Lower leg skin (tissue), 3 donors: ENCODE data around the gene RALGAPB.

Experiments used
- CTCF ChIP-seq, 3 donors: fragments of 450-650 bp; IDR thresholded peaks; one replicate each; pipeline ENCODE4 v1.5.1; 2016; ENCODE audit warnings: antibody characterized with exemption in 3 of 3, mild to moderate bottlenecking in 3 of 3, moderate library complexity in 2 of 3
- POLR2A ChIP-seq, 2 donors: fragments of 450-650 bp; IDR thresholded peaks; one replicate each; pipeline ENCODE4 v1.6.1; 2016 to 2017; ENCODE audit warnings: antibody characterized with exemption in 2 of 2, mild to moderate bottlenecking in 1 of 2, moderate library complexity in 1 of 2

DNA sequence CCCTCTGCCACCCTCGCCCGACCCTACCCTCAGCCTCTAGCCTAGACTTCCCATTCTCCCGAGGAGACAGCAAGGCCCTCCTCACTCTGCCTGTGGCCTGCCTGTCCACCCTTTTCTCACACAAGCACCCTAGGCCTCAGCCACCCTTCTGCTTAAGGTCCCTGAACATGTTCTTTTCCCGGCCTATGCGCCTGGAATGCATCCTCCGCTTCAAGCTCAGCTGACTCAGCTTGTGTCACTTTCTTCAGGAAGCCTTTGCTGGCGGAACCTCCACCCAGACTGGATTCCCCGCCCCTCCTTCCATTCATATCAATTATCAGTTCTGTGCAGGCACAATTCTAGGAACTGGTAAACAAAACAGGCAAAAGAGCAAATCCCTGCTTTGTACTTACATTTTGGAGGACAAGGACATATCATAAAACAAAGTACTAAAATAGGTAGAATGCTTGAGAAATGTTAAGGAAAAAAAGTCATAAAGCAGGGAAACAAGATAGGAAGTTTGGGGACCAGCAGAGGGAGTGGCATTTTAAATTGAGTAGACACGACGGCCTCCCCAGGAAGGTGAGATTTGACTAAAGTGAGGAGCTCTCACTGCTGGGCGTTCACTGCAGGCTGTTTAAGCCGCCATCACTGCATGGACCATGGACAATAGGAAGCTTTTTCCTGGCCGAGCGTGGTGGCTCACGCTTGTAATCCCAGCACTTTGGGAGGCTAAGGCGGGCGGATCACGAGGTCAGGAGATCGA, 19.6 kb upstream of the RALGAPB start:
- TF ChIP-seq CTCF (IDR thresholded peaks at IDR 0.05) (no peak), POLR2A (IDR thresholded peaks at IDR 0.05) (no peak)
